ENCODE measurements around the gene AKAP13.
"Not testable (repeated sequence)": the region's sequence is repeated elsewhere in the genome, so short reads cannot be mapped to it uniquely, and the experiment has no call there.

The AKAP13 gene

DNA sequence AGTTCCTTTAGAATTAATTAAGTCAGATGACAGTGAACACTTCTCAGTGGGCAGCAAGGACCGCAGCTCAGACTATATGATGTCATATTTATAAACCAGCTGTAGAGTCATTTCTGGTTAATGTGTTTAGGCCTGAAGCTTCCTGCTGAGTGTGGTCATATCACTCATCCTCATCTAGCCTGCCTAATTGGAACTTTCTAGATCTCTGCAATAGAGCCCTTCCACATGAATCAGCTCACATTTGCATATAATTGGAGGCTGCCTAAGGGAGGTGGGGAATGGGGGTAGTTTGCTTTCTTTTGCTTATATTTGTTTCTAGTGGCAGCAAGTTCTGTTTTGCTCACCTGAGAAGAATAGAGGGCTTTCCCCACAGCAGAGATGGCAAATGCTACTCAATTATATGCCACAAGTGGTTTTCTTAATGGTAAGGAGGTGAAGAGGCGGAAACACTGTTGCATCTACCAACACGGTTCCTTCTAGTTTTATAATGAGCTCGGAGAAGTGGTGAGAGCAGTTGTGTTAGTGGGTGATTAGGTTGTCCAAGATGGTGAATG lies 266.2 kb downstream of the AKAP13 start:
- in situ Hi-C loops (cut with HindIII; ENCODE audit: low sequenced_read_pairs), result no loop called here
- no peak overlapping the region for H3K4me3 ChIP-seq (ENCODE audit: low read depth, low read length)
- DNase-seq (ENCODE audit: low read depth), result peak; percentile 96
- TF ChIP-seq, protein P1, sequence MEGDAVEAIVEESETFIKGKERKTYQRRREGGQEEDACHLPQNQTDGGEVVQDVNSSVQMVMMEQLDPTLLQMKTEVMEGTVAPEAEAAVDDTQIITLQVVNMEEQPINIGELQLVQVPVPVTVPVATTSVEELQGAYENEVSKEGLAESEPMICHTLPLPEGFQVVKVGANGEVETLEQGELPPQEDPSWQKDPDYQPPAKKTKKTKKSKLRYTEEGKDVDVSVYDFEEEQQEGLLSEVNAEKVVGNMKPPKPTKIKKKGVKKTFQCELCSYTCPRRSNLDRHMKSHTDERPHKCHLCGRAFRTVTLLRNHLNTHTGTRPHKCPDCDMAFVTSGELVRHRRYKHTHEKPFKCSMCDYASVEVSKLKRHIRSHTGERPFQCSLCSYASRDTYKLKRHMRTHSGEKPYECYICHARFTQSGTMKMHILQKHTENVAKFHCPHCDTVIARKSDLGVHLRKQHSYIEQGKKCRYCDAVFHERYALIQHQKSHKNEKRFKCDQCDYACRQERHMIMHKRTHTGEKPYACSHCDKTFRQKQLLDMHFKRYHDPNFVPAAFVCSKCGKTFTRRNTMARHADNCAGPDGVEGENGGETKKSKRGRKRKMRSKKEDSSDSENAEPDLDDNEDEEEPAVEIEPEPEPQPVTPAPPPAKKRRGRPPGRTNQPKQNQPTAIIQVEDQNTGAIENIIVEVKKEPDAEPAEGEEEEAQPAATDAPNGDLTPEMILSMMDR (IDR thresholded peaks at IDR 0.05; ENCODE audit: low read depth, low read length, missing control alignments), result no peak

DNA sequence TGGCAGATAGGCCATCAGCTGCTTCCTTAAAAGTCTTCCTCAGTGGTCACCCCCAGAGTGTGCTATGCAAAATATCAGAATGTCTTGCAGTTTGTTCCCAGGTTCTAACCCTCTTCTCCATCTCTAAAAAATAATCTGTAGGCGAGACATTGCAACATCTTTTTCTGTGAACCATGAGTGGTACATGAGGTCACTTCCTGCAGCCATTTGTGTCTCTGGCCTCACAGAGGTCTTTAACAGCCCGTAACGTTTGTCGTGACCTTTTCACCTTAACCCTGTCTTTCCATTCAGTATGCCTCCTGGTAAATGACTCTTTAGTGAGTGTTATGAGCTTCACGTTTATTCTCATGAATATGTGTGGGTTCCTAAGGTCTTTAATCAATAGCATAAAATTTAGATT lies 269.0 kb downstream of the AKAP13 start:
- TF ChIP-seq, protein P1 (IDR thresholded peaks at IDR 0.05; ENCODE audit: low read depth, low read length, missing control alignments), result no peak
- no peak overlapping the region for H3K4me3 ChIP-seq (ENCODE audit: low read depth, low read length)
- peak; percentile 8 for DNase-seq (ENCODE audit: low read depth)
- in situ Hi-C loops (cut with HindIII; ENCODE audit: low sequenced_read_pairs), result no loop called here

DNA sequence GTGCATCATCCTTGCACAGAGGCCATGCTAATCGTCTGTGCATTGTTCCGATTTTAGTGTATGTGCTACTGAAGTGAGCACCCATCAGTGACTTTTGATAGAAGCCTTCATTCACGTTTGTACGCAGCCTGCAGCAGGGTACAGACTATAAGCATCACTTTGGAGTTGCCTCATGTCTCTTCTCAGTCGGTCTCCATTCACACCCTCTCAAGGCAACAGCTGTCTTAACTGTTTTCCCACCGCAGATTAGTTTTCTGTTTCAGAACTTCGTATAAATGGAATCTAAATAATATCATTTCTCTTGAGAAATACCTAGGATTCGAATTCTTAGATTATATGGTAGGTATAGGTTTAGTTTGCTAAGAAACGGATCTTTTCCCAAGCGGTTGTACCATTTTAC lies 271.1 kb downstream of the AKAP13 start:
- H3K4me3 ChIP-seq (ENCODE audit: low read depth, low read length), result no peak overlapping the region
- DNase-seq (ENCODE audit: low read depth), result no peak
- in situ Hi-C loops (cut with HindIII; ENCODE audit: low sequenced_read_pairs), result no loop called here
- TF ChIP-seq, protein P1 (IDR thresholded peaks at IDR 0.05; ENCODE audit: low read depth, low read length, missing control alignments), result no peak

DNA sequence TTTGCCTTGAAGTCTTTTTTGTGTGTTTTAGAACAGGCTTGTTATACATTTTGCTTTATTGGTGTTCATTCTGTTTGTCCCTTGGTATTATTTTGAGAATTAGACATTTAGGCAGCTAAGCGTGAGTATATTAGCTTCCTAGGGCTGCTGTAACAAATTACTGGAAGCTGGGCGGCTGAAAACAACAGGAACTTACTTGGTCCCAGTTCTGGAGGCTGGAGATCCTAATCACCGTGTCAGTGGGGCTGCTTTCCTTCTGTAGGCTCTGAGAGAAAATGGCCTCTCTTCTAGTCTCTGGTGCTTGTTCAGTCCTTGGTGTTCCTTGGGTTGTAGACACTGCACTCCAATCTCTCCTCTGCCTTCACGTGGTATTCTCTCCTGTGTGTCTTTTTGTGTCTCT lies 272.1 kb downstream of the AKAP13 start:
- no peak overlapping the region for H3K4me3 ChIP-seq (ENCODE audit: low read depth, low read length)
- TF ChIP-seq, protein P1 (IDR thresholded peaks at IDR 0.05; ENCODE audit: low read depth, low read length, missing control alignments), result no peak
- in situ Hi-C loops (cut with HindIII; ENCODE audit: low sequenced_read_pairs), result no loop called here
- no peak for DNase-seq (ENCODE audit: low read depth)

DNA sequence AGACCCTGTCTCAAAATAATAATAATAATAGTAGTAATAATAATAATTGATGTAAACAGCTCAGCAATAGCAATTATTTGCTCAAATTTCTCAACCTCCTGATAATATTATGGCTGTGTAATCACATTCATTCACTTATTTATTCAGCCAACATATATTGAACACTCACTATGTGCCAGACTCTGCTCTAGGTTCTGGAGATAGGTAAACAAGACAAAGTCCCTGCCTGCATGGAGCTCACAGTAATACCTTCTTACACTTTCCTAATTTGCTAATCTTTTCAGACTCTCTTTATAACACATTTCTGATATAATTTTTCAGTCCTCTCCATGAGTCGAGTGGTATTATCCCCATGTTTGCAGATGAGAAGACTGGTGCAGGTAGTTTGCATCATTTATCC lies 276.7 kb downstream of the AKAP13 start:
- DNase-seq (ENCODE audit: low read depth), result no peak
- no peak overlapping the region for H3K4me3 ChIP-seq (ENCODE audit: low read depth, low read length)
- TF ChIP-seq, protein P1 (IDR thresholded peaks at IDR 0.05; ENCODE audit: low read depth, low read length, missing control alignments), result no peak
- in situ Hi-C loops (cut with HindIII; ENCODE audit: low sequenced_read_pairs), result no loop called here

DNA sequence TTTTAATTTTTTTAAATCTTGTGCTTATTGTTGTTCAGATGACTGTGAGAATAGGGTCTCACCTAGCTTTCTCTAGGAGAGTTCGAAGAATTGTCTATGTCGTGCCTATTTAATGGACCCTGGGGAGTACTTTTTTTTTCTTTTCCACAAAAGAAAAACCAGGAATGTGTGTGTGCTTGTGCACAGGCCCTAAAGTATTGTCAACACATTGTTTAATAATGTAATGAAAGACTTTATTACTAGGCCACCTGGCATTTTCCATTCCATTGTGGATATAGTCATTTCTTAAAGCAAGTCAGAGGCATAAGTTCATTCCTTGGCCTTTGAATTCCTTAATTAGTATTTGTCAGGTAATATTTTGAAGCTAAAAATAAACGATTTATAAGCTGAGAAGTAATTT lies 278.4 kb downstream of the AKAP13 start:
- in situ Hi-C loops (cut with HindIII; ENCODE audit: low sequenced_read_pairs), result no loop called here
- DNase-seq (ENCODE audit: low read depth), result no peak
- TF ChIP-seq, protein P1 (IDR thresholded peaks at IDR 0.05; ENCODE audit: low read depth, low read length, missing control alignments), result no peak

DNA sequence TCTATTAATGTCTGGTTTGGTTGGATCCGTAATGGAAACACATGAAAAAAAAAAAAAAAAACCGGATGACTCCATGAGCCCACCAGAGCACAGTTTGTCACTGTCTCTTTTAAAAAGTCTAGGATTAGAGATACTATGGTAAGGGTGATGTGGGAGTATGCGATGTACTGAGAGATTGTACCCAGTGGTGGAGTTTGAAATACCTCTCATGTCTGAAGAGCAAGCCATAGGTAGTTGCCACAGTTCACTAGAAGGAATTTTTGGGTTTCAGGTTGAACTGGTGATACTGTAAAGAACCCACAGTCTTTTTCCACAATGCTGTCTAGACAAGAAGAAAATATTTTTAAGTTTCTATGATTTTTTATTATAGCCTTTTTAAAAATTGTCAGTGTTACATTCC lies 281.5 kb downstream of the AKAP13 start:
- TF ChIP-seq, protein P1 (IDR thresholded peaks at IDR 0.05; ENCODE audit: low read depth, low read length, missing control alignments), result no peak
- H3K4me3 ChIP-seq (ENCODE audit: low read depth, low read length), result no peak overlapping the region
- in situ Hi-C loops (cut with HindIII; ENCODE audit: low sequenced_read_pairs), result no loop called here
- DNase-seq (ENCODE audit: low read depth), result no peak

More for the DNA sequence above, 278.4 kb downstream of the AKAP13 start:
- no peak overlapping the region for H3K4me3 ChIP-seq (ENCODE audit: low read depth, low read length)

DNA sequence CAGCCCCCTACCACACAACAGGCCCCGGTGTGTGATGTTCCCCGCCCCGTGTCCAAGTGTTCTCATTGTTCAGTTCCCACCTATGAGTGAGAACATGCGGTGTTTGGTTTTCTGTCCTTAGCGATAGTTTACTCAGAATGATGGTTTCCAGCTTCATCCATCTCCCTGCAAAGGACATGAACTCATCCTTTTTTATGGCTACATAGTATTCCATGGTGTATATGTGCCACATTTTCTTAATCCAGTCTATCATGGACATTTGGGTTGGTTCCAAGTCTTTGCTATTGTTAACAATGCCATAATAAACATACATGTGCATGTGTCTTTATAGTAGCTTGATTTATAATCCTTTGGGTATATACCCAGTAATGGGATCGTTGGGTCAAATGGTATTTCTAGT lies 285.3 kb downstream of the AKAP13 start:
- DNase-seq (ENCODE audit: low read depth); H3K4me3 ChIP-seq (ENCODE audit: low read depth, low read length); in situ Hi-C loops (cut with HindIII; ENCODE audit: low sequenced_read_pairs): not testable (repeated sequence)
